Keratinocyte (primary cell): ENCODE results near the gene STARD8. TPM values are rescaled to one million over a fixed set of nuclear protein-coding genes. Genes with fewer than 3 reads are reported as not detected.

Source experiments
- DNase-seq: peaks from one replicate; pipeline ENCODE4 v3.0.0-alpha.2; 2011; ENCODE audit warnings: low read depth, missing footprints, low spot score
- FAIRE-seq: peaks from 2 replicates; lab custom pipeline; 2011; peaks lifted over from hg19 to GRCh38; lab: Jason Lieb, UNC
- H2AFZ ChIP-seq: 2 replicates; pipeline ENCODE4 v1.6.0; 2012; ENCODE audit warnings: low read length, control low read depth, inconsistent platforms; ENCODE audit not compliant: control insufficient read depth
- H3K27ac ChIP-seq: 2 replicates; pipeline ENCODE4 v1.5.1; 2011; ENCODE audit warnings: low read length; ENCODE audit not compliant: control insufficient read depth, insufficient read depth
- H3K27me3 ChIP-seq: 3 replicates; pipeline ENCODE4 v1.6.0; 2011; ENCODE audit warnings: low read length; ENCODE audit not compliant: control insufficient read depth, insufficient read depth; ENCODE audit errors: extremely low read depth
- H3K36me3 ChIP-seq, 2 experiments: 2 replicates in 1 of 2; 3 replicates in 1 of 2; pipeline ENCODE4 v1.5.1; 2011; ENCODE audit warnings: low read length in 2 of 2, mild to moderate bottlenecking in 1 of 2; ENCODE audit not compliant: control insufficient read depth in 2 of 2, insufficient read depth in 2 of 2; ENCODE audit errors: extremely low read depth in 1 of 2
- H3K4me1 ChIP-seq: 3 replicates; pipeline ENCODE4 v1.5.1; 2011; ENCODE audit warnings: low read length; ENCODE audit not compliant: control insufficient read depth, insufficient read depth; ENCODE audit errors: extremely low read depth
- H3K4me2 ChIP-seq: 3 replicates; pipeline ENCODE4 v1.6.0; 2011; ENCODE audit warnings: low read depth, low read length; ENCODE audit not compliant: control insufficient read depth, insufficient read depth; ENCODE audit errors: extremely low read depth
- H3K4me3 ChIP-seq, 3 experiments: fragments of 200-600 bp in 1 of 3; sonication (generic) in 1 of 3; 2 replicates in 2 of 3; 3 replicates in 1 of 3; pipeline ENCODE4 v1.5.1; 2011 to 2016; ENCODE audit warnings: low read length in 3 of 3, mild to moderate bottlenecking in 3 of 3, control low read depth in 2 of 3, inconsistent platforms in 1 of 3, low read depth in 1 of 3, mixed read lengths in 1 of 3, mixed run types in 1 of 3, moderate library complexity in 1 of 3; ENCODE audit not compliant: control insufficient read depth in 2 of 3, insufficient read depth in 2 of 3; ENCODE audit errors: extremely low read depth in 1 of 3
- H3K79me2 ChIP-seq: 2 replicates; pipeline ENCODE4 v1.6.0; 2012; ENCODE audit warnings: low read length; ENCODE audit not compliant: control insufficient read depth, insufficient read depth
- H3K9ac ChIP-seq: 3 replicates; pipeline ENCODE4 v1.6.0; 2011; ENCODE audit warnings: low read length; ENCODE audit not compliant: control insufficient read depth, insufficient read depth; ENCODE audit errors: extremely low read depth
- H3K9me1 ChIP-seq: 3 replicates; pipeline ENCODE4 v1.6.0; 2011; ENCODE audit warnings: low read length; ENCODE audit not compliant: control insufficient read depth, insufficient read depth; ENCODE audit errors: extremely low read depth
- H3K9me3 ChIP-seq: 2 replicates; pipeline ENCODE4 v1.5.1; 2012; ENCODE audit warnings: low read depth, low read length; ENCODE audit not compliant: control insufficient read depth
- H4K20me1 ChIP-seq: 3 replicates; pipeline ENCODE4 v1.6.0; 2011; ENCODE audit warnings: low read length; ENCODE audit not compliant: control insufficient read depth, insufficient read depth; ENCODE audit errors: extremely low read depth
- EZH2 ChIP-seq: IDR thresholded peaks from one replicate; pipeline ENCODE4 v1.6.1; 2012; ENCODE audit warnings: inconsistent platforms, mild to moderate bottlenecking, low read length, moderate library complexity
- dilution Hi-C: fragments of 300-500 bp; cut with MboI; formaldehyde crosslinking; loops from one replicate; pipeline ENCODE4 v1.7.0; 2020; ENCODE audit warnings: low sequenced_read_pairs; ENCODE audit not compliant: extremely low pct_ligation_motif_present
- polyA plus RNA-seq, 5 experiments: library from polyadenylated mRNA; depleted of rRNA in 3 of 5; stranded (reverse) in 3 of 5; stranded (forward) in 1 of 5; unstranded in 1 of 5; fragments of >200 nt; gene quantifications; 1 replicate in 1 of 5; 2 replicates in 3 of 5; 3 replicates in 1 of 5; pipeline versions ENCODE4 v1.2.1 to v1.2.3, GENCODE V29; 2011 to 2012; ENCODE audit warnings: missing spikeins in 2 of 5, low read depth in 1 of 5, low replicate concordance in 1 of 5
- TF ChIP-seq, protein P1 (sequence below), 3 experiments: IDR thresholded peaks in 1 of 3; conservative IDR thresholded peaks in 1 of 3; optimal IDR thresholded peaks in 1 of 3; 2 replicates in 2 of 3; 3 replicates in 1 of 3; pipeline versions ENCODE3 to v1.5.1; 2011; ENCODE audit warnings: low read length in 3 of 3, mild to moderate bottlenecking in 3 of 3, moderate library complexity in 2 of 3, control low read depth in 1 of 3, inconsistent platforms in 1 of 3; ENCODE audit not compliant: insufficient read depth in 2 of 3; ENCODE audit errors: extremely low read depth in 1 of 3

STARD8 gene
- polyA plus RNA-seq, 1 donor (not counting 4 experiments of a cell fraction or from before 2014, with no cell fraction given) = 0.07 TPM

DNA sequence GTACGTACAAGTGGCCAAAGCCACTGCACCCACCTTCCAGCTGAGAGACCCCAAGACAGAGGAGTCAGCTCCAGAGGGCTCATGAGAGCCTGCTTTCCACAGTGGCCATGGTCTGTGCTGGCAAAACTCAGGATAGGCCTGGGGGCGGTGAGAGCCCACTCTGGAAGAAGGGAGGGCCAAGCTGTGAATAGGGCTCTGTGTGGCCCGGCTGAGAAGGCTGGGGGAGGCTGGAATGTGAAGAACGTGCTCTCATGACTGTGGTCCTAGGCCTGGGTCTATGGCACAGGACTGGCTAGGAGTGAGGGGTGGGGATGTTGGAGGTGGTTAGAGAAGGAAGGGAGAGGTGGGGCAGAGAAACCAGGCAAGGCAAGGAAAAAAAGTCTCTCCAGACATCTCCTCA, 13.3 kb downstream of the STARD8 start:
- H3K4me1 ChIP-seq = peaks cover 2% of the 10 kb centered on the region
- dilution Hi-C loops = no loop called here
- no peaks in the 10 kb centered on the region for H3K9me1 ChIP-seq
- peaks cover 11% of the 10 kb centered on the region for H3K27me3 ChIP-seq
- H3K36me3 ChIP-seq = no peaks in the 10 kb centered on the region
- no peak for TF ChIP-seq EZH2
- TF ChIP-seq, protein P1, sequence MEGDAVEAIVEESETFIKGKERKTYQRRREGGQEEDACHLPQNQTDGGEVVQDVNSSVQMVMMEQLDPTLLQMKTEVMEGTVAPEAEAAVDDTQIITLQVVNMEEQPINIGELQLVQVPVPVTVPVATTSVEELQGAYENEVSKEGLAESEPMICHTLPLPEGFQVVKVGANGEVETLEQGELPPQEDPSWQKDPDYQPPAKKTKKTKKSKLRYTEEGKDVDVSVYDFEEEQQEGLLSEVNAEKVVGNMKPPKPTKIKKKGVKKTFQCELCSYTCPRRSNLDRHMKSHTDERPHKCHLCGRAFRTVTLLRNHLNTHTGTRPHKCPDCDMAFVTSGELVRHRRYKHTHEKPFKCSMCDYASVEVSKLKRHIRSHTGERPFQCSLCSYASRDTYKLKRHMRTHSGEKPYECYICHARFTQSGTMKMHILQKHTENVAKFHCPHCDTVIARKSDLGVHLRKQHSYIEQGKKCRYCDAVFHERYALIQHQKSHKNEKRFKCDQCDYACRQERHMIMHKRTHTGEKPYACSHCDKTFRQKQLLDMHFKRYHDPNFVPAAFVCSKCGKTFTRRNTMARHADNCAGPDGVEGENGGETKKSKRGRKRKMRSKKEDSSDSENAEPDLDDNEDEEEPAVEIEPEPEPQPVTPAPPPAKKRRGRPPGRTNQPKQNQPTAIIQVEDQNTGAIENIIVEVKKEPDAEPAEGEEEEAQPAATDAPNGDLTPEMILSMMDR (optimal IDR thresholded peaks at IDR 0.05 in 1 of 3, IDR thresholded peaks at IDR 0.05 in 1 of 3, conservative IDR thresholded peaks at IDR 0.05 in 1 of 3; ENCODE audit: extremely low read depth in 1 of 3, insufficient read depth in 2 of 3, low read length in 3 of 3) = no peak
- no peaks in the 10 kb centered on the region for H4K20me1 ChIP-seq
- H3K9me3 ChIP-seq = no peaks in the 10 kb centered on the region
- no peak overlapping the region for H3K9ac ChIP-seq
- no peak for DNase-seq
- no peak overlapping the region for H3K4me3 ChIP-seq
- H2AFZ ChIP-seq = no peak overlapping the region
- H3K27ac ChIP-seq = no peak overlapping the region
- H3K4me2 ChIP-seq = no peak overlapping the region
- FAIRE-seq = no peak
- H3K79me2 ChIP-seq = no peaks in the 10 kb centered on the region

DNA sequence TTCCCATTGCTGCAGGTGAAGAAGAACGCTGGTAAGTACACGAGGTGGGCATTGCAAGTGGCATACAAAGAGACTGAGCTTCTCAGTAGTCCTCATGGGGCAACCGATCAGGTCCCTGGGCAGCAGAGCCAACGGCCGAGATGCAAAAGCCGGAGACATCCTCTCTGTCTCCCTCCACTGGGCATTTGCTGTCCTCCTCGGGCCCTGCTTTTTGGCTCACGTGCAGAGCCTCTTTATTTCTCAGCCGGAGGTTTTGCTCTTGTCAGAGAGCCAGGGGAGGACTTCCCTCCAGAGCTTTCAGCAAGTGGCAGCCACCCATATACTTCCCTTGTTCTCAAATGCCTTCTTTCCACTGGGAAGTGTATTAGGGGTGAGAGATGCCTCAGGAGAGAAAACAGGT, 18.0 kb downstream of the STARD8 start:
- dilution Hi-C loops = no loop called here
- no peak overlapping the region for H3K27ac ChIP-seq
- no peak for DNase-seq

More for the DNA sequence above, 18.0 kb downstream of the STARD8 start:
- no peaks in the 10 kb centered on the region for H3K79me2 ChIP-seq
- H4K20me1 ChIP-seq = no peaks in the 10 kb centered on the region
- H3K9me1 ChIP-seq = no peaks in the 10 kb centered on the region
- H3K36me3 ChIP-seq = no peaks in the 10 kb centered on the region
- no peak overlapping the region for H3K9ac ChIP-seq
- no peak overlapping the region for H2AFZ ChIP-seq
- H3K4me3 ChIP-seq = no peak overlapping the region
- TF ChIP-seq, protein P1 (optimal IDR thresholded peaks at IDR 0.05 in 1 of 3, IDR thresholded peaks at IDR 0.05 in 1 of 3, conservative IDR thresholded peaks at IDR 0.05 in 1 of 3; ENCODE audit: extremely low read depth in 1 of 3, insufficient read depth in 2 of 3, low read length in 3 of 3) = no peak
- TF ChIP-seq EZH2 = no peak
- FAIRE-seq = no peak
- no peaks in the 10 kb centered on the region for H3K9me3 ChIP-seq
- peaks cover 11% of the 10 kb centered on the region for H3K27me3 ChIP-seq
- no peak overlapping the region for H3K4me2 ChIP-seq
- no peaks in the 10 kb centered on the region for H3K4me1 ChIP-seq
